Neural cell (in vitro differentiated cells): ENCODE data around the gene CMKLR1.

Experiments
- EP300 ChIP-seq: fragments of 450-650 bp; conservative IDR thresholded peaks from 2 replicates; pipeline ENCODE4 v1.6.1; 2014; ENCODE audit warnings: antibody characterized with exemption, mild to moderate bottlenecking, moderate library complexity; ENCODE audit not compliant: poor library complexity, severe bottlenecking
- EZH2 ChIP-seq: fragments of 200-600, 300-800 bp; shearing (Covaris generic), sonication (generic); IDR thresholded peaks from 2 replicates; pipeline ENCODE4 v1.6.1; 2014; ENCODE audit warnings: antibody characterized with exemption, low read length, borderline replicate concordance, mild to moderate bottlenecking; ENCODE audit not compliant: insufficient read depth, poor library complexity, severe bottlenecking
- RAD21 ChIP-seq: fragments of 450-650 bp; conservative IDR thresholded peaks from 2 replicates; pipeline ENCODE4 v1.6.1; 2014; ENCODE audit warnings: antibody characterized with exemption, mild to moderate bottlenecking, moderate library complexity
- REST ChIP-seq: IDR thresholded peaks from 2 replicates; pipeline ENCODE4 v1.6.1; 2012; ENCODE audit warnings: borderline replicate concordance
- TF ChIP-seq, protein P1 (sequence below): fragments of 450-650 bp; IDR thresholded peaks from 2 replicates; pipeline ENCODE4 v1.5.1; 2014; ENCODE audit warnings: antibody characterized with exemption, mild to moderate bottlenecking, moderate library complexity; ENCODE audit not compliant: poor library complexity, severe bottlenecking

- TF ChIP-seq EP300 (no peak), EZH2 (no peak), REST (no peak), RAD21 (no peak)
- TF ChIP-seq, protein P1, sequence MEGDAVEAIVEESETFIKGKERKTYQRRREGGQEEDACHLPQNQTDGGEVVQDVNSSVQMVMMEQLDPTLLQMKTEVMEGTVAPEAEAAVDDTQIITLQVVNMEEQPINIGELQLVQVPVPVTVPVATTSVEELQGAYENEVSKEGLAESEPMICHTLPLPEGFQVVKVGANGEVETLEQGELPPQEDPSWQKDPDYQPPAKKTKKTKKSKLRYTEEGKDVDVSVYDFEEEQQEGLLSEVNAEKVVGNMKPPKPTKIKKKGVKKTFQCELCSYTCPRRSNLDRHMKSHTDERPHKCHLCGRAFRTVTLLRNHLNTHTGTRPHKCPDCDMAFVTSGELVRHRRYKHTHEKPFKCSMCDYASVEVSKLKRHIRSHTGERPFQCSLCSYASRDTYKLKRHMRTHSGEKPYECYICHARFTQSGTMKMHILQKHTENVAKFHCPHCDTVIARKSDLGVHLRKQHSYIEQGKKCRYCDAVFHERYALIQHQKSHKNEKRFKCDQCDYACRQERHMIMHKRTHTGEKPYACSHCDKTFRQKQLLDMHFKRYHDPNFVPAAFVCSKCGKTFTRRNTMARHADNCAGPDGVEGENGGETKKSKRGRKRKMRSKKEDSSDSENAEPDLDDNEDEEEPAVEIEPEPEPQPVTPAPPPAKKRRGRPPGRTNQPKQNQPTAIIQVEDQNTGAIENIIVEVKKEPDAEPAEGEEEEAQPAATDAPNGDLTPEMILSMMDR, result no peak
Measured at GRCh38 chr12:108239378-108239777, 99.7 kb downstream of the CMKLR1 start.
